DND-41 (cell line): ENCODE measurements around the gene GLOD5.

Experiments used
- CTCF ChIP-seq: IDR thresholded peaks from 2 replicates; pipeline ENCODE4 v1.5.1; 2012; ENCODE audit warnings: borderline replicate concordance, low read length, moderate library complexity, mild to moderate bottlenecking; ENCODE audit not compliant: poor library complexity, severe bottlenecking; ENCODE audit errors: extremely low read depth
- EZH2 ChIP-seq: IDR thresholded peaks from 3 replicates; pipeline ENCODE4 v1.6.1; 2012; ENCODE audit warnings: borderline replicate concordance, low read depth, mild to moderate bottlenecking, moderate library complexity, low read length, inconsistent platforms; ENCODE audit not compliant: severe bottlenecking

- TF ChIP-seq CTCF (no peak), EZH2 (no peak)
Measured at GRCh38 chrX:48715876-48716502, 45.6 kb upstream of the GLOD5 start.
